Measurements from ENCODE around the gene MZT2B. TPM values are rescaled to one million over a fixed set of nuclear protein-coding genes. Genes with fewer than 3 reads are reported as not detected.

The MZT2B gene
- polyA plus RNA-seq, 1 of the 3 experiments (the other 2 are of a cell fraction): 222 TPM

DNA sequence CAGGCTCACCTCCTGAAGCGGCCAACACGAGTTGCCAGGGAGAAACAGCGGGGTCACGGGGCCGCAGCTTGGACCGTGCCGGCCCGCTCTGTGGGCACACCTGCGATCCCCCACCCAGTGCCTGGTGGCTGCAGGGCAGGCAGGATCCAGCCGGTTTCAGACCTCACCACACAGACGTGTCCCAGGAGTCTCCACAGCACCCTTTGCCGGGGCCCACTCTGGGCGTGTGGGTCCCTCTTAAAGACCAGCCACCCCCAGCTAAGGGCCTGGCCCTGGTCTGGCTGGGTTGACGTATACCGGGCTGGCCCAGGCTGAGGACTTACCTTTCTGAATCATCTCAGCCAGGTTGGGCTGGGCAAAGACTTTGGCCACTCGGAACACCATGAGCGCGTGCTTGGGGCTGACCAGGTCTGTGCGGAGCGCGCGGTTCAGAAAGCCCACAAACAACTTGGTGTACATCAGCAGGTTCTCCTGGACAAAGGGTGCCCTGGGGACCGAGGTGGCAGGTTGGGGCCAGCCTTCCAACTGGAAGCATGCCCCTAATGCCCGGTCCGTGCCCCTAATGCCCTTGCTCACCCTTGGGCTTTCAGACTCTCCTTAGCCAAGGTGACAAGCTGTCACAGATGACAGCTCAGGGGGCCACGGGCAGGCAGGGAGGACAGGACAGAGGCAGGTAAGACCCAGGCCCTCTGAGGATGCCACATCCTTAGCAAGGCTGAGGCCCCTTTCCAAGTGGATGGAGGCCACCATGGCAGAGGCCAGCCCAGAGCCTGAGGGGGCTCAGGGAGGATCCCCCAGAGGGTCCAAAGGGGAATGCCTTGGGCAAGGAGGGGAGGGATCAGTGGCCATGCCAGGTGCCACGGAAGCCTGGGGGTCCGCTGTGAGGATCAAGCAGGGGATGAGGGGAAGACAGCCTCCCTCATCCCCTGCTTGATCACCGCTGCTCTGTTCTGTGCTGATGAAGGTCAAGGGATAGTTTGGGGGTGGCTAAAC is 27.0 kb upstream of the MZT2B start:
- Histone ChIP-seq H3K79me2 (ENCODE audit: insufficient read depth) (no peaks in the 10 kb centered on the region), H3K9me2 (no peaks in the 10 kb centered on the region), H2AFZ (ENCODE audit: low read depth) (no peak overlapping the region), H3K27me3 (ENCODE audit: insufficient read depth) (no peaks in the 10 kb centered on the region), H3K27ac (ENCODE audit: low read depth in 2 of 2, low read length in 1 of 2) (no peak overlapping the region; a peak in 1 of 4 replicates), H3K36me3 (replicated peaks in 1 of 2; ENCODE audit: control insufficient read depth in 1 of 2, insufficient read depth in 2 of 2, low read length in 1 of 2) (peaks cover 0 to 31% of the 10 kb centered on the region in 2 experiments), H3K4me2 (no peak overlapping the region), H4K20me1 (ENCODE audit: insufficient read depth) (no peaks in the 10 kb centered on the region), H3K4me1 (ENCODE audit: control insufficient read depth in 1 of 2, insufficient read depth in 2 of 2, low read depth in 1 of 2, low read length in 1 of 2) (peaks cover 0 to 21% of the 10 kb centered on the region in 2 experiments; a peak in 1 of 4 replicates), H3K9me3 (no peaks in the 10 kb centered on the region), H3K4me3 (ENCODE audit: low read depth in 2 of 2, low read length in 1 of 2) (no peak overlapping the region), H3F3A (replicated peaks; ENCODE audit: insufficient read depth) (no peaks in the 10 kb centered on the region), H3K9ac (no peak overlapping the region)
- CTCF ChIA-PET: interaction anchor here (0.6 to 1.4 kb wide), 5 partner anchors 175 to 231 kb away, joined by 3 to 10 read pairs (median 4); no protein-coding TSS in a partner anchor
- no peak for TF ChIP-seq ZBTB33 (IDR thresholded peaks at IDR 0.05; ENCODE audit: borderline replicate concordance, low read depth)
- no peak for TF ChIP-seq FOXM1 (IDR thresholded peaks at IDR 0.05; ENCODE audit: low read depth)
- no peak for TF ChIP-seq MXI1 (IDR thresholded peaks at IDR 0.05; ENCODE audit: low read depth, low read length)
- no peak for TF ChIP-seq MEF2A (IDR thresholded peaks at IDR 0.05; ENCODE audit: borderline replicate concordance, low read depth)
- no peak for TF ChIP-seq TAF1 (IDR thresholded peaks at IDR 0.05; ENCODE audit: borderline replicate concordance, low read depth, low read length)
- no peak for TF ChIP-seq RCOR1 (IDR thresholded peaks at IDR 0.05; ENCODE audit: low read length)
- TF ChIP-seq POLR2AphosphoS5 (IDR thresholded peaks at IDR 0.05; ENCODE audit: low read depth, low read length): no peak
- TF ChIP-seq YY1 (IDR thresholded peaks at IDR 0.05; ENCODE audit: low read depth): no peak
- TF ChIP-seq FOXJ3 (CRISPR knock-in tag; IDR thresholded peaks at IDR 0.05): no peak
- TF ChIP-seq, protein P1, sequence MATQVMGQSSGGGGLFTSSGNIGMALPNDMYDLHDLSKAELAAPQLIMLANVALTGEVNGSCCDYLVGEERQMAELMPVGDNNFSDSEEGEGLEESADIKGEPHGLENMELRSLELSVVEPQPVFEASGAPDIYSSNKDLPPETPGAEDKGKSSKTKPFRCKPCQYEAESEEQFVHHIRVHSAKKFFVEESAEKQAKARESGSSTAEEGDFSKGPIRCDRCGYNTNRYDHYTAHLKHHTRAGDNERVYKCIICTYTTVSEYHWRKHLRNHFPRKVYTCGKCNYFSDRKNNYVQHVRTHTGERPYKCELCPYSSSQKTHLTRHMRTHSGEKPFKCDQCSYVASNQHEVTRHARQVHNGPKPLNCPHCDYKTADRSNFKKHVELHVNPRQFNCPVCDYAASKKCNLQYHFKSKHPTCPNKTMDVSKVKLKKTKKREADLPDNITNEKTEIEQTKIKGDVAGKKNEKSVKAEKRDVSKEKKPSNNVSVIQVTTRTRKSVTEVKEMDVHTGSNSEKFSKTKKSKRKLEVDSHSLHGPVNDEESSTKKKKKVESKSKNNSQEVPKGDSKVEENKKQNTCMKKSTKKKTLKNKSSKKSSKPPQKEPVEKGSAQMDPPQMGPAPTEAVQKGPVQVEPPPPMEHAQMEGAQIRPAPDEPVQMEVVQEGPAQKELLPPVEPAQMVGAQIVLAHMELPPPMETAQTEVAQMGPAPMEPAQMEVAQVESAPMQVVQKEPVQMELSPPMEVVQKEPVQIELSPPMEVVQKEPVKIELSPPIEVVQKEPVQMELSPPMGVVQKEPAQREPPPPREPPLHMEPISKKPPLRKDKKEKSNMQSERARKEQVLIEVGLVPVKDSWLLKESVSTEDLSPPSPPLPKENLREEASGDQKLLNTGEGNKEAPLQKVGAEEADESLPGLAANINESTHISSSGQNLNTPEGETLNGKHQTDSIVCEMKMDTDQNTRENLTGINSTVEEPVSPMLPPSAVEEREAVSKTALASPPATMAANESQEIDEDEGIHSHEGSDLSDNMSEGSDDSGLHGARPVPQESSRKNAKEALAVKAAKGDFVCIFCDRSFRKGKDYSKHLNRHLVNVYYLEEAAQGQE (IDR thresholded peaks at IDR 0.05; ENCODE audit: low read depth, low read length): no peak
- no peak for TF ChIP-seq SIN3A (IDR thresholded peaks at IDR 0.05; ENCODE audit: borderline replicate concordance, low read depth, low read length)
- DNase-seq: no peak
- POLR2A ChIA-PET: no interaction called here
- 96% methylated on average over 22 of the region's 29 CpGs for WGBS (ENCODE audit: low lambda C conversion rate)

Measured in SK-N-SH (cell line).